GM18909 (cell line): Measurements from ENCODE around the gene IL4I1.

ENCODE experiments used
- ATAC-seq: cut with Tn5 transposase; IDR thresholded peaks from one replicate; pipeline ENCODE4 v1.9.1; 2021; ENCODE audit warnings: mild to moderate bottlenecking; ENCODE audit not compliant: unreplicated experiment, poor library complexity

IL4I1 gene

GRCh38 chr19:49840321-49840720 is 56.4 kb downstream of the IL4I1 start:
- ATAC-seq, result no peak

- no peak for ATAC-seq
Observed at GRCh38 chr19:49839713-49840112, 57.0 kb downstream of the IL4I1 start.
